ENCODE measurements around the gene APOBEC3H. TPM values are rescaled to one million over a fixed set of nuclear protein-coding genes. Genes with fewer than 3 reads are reported as not detected.

Gene APOBEC3H
- total and polyA plus RNA-seq, 10 donors = 0.70 to 3.8 (median 2.2) TPM; not detected in 1

DNA sequence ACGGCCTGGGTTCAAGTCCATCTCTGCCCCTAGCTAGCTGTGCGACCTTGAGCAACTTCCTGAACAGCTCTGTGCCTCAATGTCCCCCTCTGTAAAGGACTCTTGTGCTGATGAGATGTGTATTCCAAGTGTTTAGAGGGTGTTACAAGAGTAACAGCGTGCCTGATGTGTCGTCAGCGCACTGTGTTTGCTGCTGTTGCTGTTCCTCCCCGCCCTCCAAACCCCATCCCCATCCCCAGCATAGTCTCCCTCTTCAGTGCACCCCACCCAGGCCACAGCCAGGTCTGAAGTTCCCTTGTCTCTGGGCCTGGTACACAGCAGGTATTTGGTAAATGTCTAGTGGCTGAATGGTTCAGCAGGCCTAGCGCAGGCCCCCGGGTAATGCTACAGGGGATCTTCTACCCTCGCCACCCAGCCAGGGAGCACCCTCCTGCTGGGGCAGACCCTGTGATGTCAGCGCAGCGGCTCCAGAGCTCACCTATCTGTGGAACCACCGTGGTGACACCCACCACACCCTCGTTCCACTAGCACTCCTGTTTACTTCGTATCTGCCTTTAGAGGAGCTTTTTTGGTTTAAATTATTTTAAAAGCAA lies 45.1 kb downstream of the APOBEC3H start:
- H3K9me3 ChIP-seq = no peaks in the 10 kb centered on the region
- intact Hi-C loops (cut with DNase I; ENCODE audit: low total_unique reads) = no loop called here
- no peaks in the 10 kb centered on the region for H3K27me3 ChIP-seq (replicated peaks in 1 of 7)
- no peak overlapping the region for H3K4me3 ChIP-seq
- TF ChIP-seq CTCF (IDR thresholded peaks at IDR 0.05 in 8 of 11, conservative IDR thresholded peaks at IDR 0.05 in 3 of 11) = no peak
- no peak for TF ChIP-seq POLR2AphosphoS5 (IDR thresholded peaks at IDR 0.05)
- TF ChIP-seq POLR2A (IDR thresholded peaks at IDR 0.05) = no peak
- 85 to 95% (median 94%) methylated on average over 11 to 14 of the region's 14 CpGs for WGBS, 5 donors
- peaks cover 0 to 46% (median 4%) of the 10 kb centered on the region in 6 donors for H3K36me3 ChIP-seq
- H3K27ac ChIP-seq = no peak overlapping the region
- H3K4me1 ChIP-seq = peaks cover 16 to 43% (median 32%) of the 10 kb centered on the region in 6 donors
- peak; percentile 77 for DNase-seq

DNA sequence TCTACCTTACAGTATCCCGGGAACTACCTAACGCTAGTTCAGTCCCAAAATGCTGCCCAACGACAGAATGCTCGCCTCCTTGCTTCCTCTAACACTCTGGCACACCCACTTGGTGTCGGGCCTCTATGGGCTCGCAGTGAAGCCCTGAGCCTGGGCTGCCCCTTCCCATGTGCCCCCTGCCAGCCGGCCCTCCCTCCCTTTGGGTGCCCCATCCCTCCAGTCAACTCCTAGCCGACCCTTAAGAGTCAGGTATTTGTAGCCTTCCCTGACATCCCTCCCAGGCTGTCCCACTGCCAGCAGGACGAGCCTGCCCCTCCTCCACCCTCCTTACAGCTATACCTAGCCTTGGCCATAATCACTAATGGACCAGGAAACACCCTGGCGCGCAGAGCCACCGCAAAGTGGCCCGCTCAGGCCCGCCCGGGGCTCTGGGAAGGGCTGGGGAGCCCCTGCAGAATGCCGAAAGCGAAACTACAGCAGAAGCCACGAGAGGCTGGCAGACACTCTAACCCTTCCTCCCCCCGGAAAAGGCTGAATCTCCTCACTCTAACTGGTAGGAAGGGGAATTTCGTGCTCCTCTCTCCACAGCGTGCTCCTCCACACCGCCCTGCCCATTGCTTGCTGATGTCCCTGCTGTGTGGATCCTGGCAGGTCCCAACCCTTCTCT lies 47.2 kb downstream of the APOBEC3H start:
- peak; percentile 90 for DNase-seq
- Histone ChIP-seq H3K9me3 (no peaks in the 10 kb centered on the region), H3K4me1 (peaks cover 31 to 64% (median 52%) of the 10 kb centered on the region in 6 donors), H3K36me3 (peaks cover 0 to 43% (median 1%) of the 10 kb centered on the region in 6 donors), H3K27ac (peak overlapping the region; percentile 85 to 98 (median 95)), H3K4me3 (peak overlapping the region; percentile 74 to 97 (median 94)), H3K27me3 (replicated peaks in 1 of 7) (no peaks in the 10 kb centered on the region)
- intact Hi-C loops (cut with DNase I; ENCODE audit: low total_unique reads) = no loop called here
- WGBS, 5 donors = 5 to 11% (median 6%) methylated on average over 18 to 22 of the region's 22 CpGs
- TF ChIP-seq POLR2AphosphoS5 (IDR thresholded peaks at IDR 0.05) (peak; percentile 72 to 83 (median 81)), CTCF (IDR thresholded peaks at IDR 0.05 in 8 of 11, conservative IDR thresholded peaks at IDR 0.05 in 3 of 11) (no peak)

GRCh38 chr22:39146256-39147101 lies 49.4 kb downstream of the APOBEC3H start:
- H3K4me3 ChIP-seq = peak overlapping the region; percentile 74 to 97 (median 94)
- H3K27ac ChIP-seq = peak overlapping the region; percentile 92 to 98 (median 95)
- TF ChIP-seq POLR2AphosphoS5 (IDR thresholded peaks at IDR 0.05) (no peak), POLR2A (IDR thresholded peaks at IDR 0.05) (no peak), CTCF (IDR thresholded peaks at IDR 0.05 in 8 of 11, conservative IDR thresholded peaks at IDR 0.05 in 3 of 11) (no peak)
- intact Hi-C loops (cut with DNase I; ENCODE audit: low total_unique reads) = no loop called here
- no peaks in the 10 kb centered on the region for H3K9me3 ChIP-seq
- peaks cover 0 to 37% (median 3%) of the 10 kb centered on the region in 6 donors for H3K36me3 ChIP-seq
- 69 to 75% (median 72%) methylated on average over 6 of the region's 6 CpGs for WGBS, 5 donors
- no peaks in the 10 kb centered on the region for H3K27me3 ChIP-seq (replicated peaks in 1 of 7)
- DNase-seq = peak; percentile 74
- H3K4me1 ChIP-seq = peaks cover 53 to 86% (median 74%) of the 10 kb centered on the region in 6 donors
